Measurements from ENCODE around the gene THUMPD1. TPM values are rescaled to one million over a fixed set of nuclear protein-coding genes. Genes with fewer than 3 reads are reported as not detected.

The THUMPD1 gene
- total RNA-seq, 4 donors from 2014 or later = 76.7 to 107 (median 82.1) TPM

DNA sequence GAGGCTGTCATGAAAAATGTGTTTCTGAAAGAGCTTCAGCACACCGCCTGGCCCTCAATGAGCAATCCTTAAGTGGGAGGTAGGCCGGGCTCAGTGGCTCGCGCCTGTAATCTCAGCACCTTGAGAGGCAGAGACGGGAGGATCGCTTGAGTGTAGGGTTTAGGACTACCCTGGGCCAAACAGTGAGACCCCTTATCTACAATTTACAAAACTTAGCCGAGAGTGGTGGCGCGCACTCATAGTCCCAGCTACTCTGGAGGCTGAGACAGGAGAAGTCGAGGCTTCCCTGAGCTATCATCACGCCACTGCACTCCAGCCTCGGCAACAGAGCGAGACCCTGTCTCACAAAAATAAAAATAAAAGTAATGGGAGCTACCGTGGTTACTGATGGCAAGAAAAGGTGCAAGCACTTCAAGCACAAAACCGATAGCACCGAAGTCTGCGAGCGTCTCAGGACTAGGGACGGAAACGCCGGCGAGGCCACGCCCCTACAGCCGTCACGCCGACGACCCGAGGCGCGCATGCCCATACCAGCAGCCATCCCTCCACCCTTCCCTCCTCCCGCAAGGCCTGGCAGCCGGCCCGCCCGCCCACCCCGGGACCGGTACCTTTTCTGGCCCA is 607 bp downstream of the THUMPD1 start:
- 0 to 1% methylated on average over 18 to 22 of the region's 36 CpGs for WGBS, 2 donors
- Histone ChIP-seq H3K4me3 (replicated peaks in 1 of 3) (peak overlapping the region; percentile 69 to 97 (median 77)), H3K9me3 (no peaks in the 10 kb centered on the region), H3K27me3 (no peaks in the 10 kb centered on the region), H3K27ac (peak overlapping the region; percentile 91 to 95 (median 91)), H3K4me1 (peaks cover 9 to 22% of the 10 kb centered on the region in 2 donors), H3K36me3 (peaks cover 12 to 16% of the 10 kb centered on the region in 2 donors)
- DNase-seq = peak; percentile 90 to 91
- intact Hi-C loops (cut with DNase I) = no loop called here
- TF ChIP-seq, protein P1, sequence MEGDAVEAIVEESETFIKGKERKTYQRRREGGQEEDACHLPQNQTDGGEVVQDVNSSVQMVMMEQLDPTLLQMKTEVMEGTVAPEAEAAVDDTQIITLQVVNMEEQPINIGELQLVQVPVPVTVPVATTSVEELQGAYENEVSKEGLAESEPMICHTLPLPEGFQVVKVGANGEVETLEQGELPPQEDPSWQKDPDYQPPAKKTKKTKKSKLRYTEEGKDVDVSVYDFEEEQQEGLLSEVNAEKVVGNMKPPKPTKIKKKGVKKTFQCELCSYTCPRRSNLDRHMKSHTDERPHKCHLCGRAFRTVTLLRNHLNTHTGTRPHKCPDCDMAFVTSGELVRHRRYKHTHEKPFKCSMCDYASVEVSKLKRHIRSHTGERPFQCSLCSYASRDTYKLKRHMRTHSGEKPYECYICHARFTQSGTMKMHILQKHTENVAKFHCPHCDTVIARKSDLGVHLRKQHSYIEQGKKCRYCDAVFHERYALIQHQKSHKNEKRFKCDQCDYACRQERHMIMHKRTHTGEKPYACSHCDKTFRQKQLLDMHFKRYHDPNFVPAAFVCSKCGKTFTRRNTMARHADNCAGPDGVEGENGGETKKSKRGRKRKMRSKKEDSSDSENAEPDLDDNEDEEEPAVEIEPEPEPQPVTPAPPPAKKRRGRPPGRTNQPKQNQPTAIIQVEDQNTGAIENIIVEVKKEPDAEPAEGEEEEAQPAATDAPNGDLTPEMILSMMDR (IDR thresholded peaks at IDR 0.05) = no peak
- peak in 1 of 2 donors; percentile 40 for TF ChIP-seq POLR2A (IDR thresholded peaks at IDR 0.05)

DNA sequence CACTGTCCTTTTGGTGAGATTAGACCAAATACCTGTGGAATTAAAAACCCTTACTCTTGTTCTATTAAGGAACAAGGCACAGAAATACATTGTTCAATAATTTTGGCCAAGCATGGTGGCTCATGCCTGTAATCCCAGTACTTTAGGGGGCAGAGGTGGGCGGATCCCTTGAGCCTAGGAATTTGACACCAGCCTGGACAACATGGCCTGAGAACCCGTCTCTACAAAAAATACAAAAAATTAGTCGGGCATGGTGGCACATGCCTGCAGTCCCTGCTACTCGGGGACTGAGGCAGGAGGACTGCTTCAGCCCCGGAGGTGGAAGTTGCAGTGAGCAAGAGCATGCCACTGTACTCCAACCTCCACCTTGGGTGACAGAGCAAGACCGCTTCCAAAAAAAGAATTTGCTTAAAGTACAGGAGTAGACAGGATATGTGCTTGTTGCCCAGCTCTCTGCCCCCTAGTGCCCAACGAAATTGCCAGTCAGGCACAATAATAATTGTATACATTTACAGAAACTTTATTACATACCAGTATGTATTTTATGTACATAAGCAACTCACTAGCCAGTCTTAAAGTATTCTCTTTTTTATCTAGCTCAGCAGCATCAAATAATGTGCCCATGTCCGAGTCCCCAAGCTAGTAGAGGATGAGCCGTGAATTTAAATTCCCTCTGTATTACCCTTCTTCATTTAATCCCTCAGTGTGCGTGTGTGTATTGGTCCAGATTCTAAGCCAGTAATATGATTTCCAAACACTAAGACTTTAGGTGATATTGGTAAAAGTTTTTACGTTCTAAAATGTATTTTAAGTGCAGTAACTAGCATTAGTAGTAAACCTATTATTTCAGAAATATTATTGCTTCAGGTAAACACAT is 1.4 kb downstream of the THUMPD1 start:
- H3K4me3 ChIP-seq (replicated peaks in 1 of 3) = peak overlapping the region; percentile 54 to 77 (median 69)
- WGBS, 2 donors = 27 to 29% methylated on average over 11 of the region's 11 CpGs
- TF ChIP-seq POLR2A (IDR thresholded peaks at IDR 0.05) = no peak
- TF ChIP-seq, protein P1 (IDR thresholded peaks at IDR 0.05) = peak in 5 of 6 experiments; percentile 8 to 44 (median 35)
- H3K4me1 ChIP-seq = peaks cover 9 to 22% of the 10 kb centered on the region in 2 donors
- intact Hi-C loops (cut with DNase I) = no loop called here
- H3K36me3 ChIP-seq = peaks cover 14 to 24% of the 10 kb centered on the region in 2 donors
- H3K9me3 ChIP-seq = no peaks in the 10 kb centered on the region
- peak overlapping the region; percentile 91 to 95 (median 91) for H3K27ac ChIP-seq
- H3K27me3 ChIP-seq = no peaks in the 10 kb centered on the region
- peak; percentile 29 to 43 for DNase-seq

DNA sequence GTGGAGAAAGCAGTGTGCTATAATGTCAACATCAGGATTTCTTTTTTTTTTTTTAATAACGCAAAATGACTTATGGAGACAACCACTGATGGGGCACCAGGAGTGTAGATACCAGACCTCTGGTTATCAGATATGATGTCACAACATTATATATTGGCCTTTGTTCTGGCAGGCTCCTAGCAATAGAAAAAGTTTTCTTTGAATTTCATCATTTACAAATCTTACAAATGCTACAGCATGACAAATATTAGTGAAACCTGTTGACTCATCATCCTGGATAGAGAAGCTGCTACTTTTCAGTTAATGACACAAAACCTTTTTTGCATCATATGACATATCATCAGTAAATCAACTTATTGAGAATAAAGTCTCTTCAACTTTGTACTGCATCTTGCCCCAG is 6.1 kb downstream of the THUMPD1 start:
- WGBS, 2 donors = 95 to 100% methylated on average over 1 of the region's 1 CpG
- H3K36me3 ChIP-seq = peaks cover 18 to 32% of the 10 kb centered on the region in 2 donors

DNA sequence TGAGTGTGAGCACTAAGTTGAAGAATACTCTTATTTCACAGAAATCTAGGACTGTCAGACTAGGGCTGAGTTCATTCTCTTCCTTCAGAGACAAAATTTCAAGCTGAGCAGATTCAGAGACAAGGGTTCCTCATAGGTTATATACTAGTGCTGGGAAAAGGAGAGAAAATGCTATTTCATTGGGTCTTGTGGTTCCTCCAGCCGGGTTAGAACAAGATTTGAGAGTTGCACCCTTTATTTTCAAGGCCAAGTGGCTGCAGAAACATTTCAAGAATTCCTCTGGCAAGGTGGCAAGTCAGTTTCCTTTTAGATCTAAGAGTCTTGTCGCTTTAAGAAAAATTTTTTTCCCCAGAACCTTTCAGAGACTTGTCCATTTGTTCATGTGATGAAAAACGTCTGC is 6.8 kb downstream of the THUMPD1 start:
- TF ChIP-seq, protein P1 (IDR thresholded peaks at IDR 0.05) = no peak
- no peak for TF ChIP-seq POLR2A (IDR thresholded peaks at IDR 0.05)
- H3K9me3 ChIP-seq = no peaks in the 10 kb centered on the region
- peaks cover under 1 to 17% of the 10 kb centered on the region in 2 donors for H3K4me1 ChIP-seq
- H3K4me3 ChIP-seq (replicated peaks in 1 of 3) = no peak overlapping the region
- peak overlapping the region in 2 of 3 donors; percentile 0 to 11 for H3K27ac ChIP-seq
- no peaks in the 10 kb centered on the region for H3K27me3 ChIP-seq
- no peak for DNase-seq
- peaks cover 18 to 32% of the 10 kb centered on the region in 2 donors for H3K36me3 ChIP-seq
- WGBS, 2 donors = 48 to 55% methylated on average over 3 of the region's 3 CpGs
- intact Hi-C loops (cut with DNase I) = loop anchor here (10.0 kb wide), 1 partner anchor 60 kb away; no protein-coding TSS in a partner anchor

More for the DNA sequence above, 6.1 kb downstream of the THUMPD1 start:
- Histone ChIP-seq H3K27ac (no peak overlapping the region), H3K4me1 (peaks cover 8 to 24% of the 10 kb centered on the region in 2 donors), H3K9me3 (no peaks in the 10 kb centered on the region), H3K4me3 (replicated peaks in 1 of 3) (no peak overlapping the region), H3K27me3 (no peaks in the 10 kb centered on the region)
- intact Hi-C loops (cut with DNase I) = loop anchor here (10.0 kb wide), 1 partner anchor 61 kb away; no protein-coding TSS in a partner anchor
- TF ChIP-seq POLR2A (IDR thresholded peaks at IDR 0.05) = no peak
- TF ChIP-seq, protein P1 (IDR thresholded peaks at IDR 0.05) = no peak
- DNase-seq = no peak

Data from thyroid gland (tissue), 4 donors.